Mesendoderm (in vitro differentiated cells): ENCODE results near the gene FMO2.
A peak's percentile ranks its signal among the peaks of the same experiment; 100 is the strongest.

Experiments
- DNase-seq: peaks from one replicate; pipeline ENCODE4 v3.0.0; 2013
- H2AK5ac ChIP-seq: 2 replicates; pipeline ENCODE4 v1.6.1; 2013; ENCODE audit warnings: low read length, inconsistent platforms
- H2BK120ac ChIP-seq: 2 replicates; pipeline ENCODE4 v1.6.1; 2013; ENCODE audit warnings: low read depth, mild to moderate bottlenecking, low read length, moderate library complexity, mixed read lengths
- H2BK15ac ChIP-seq: replicated peaks from 2 replicates; pipeline ENCODE4 v1.6.1; 2013; ENCODE audit warnings: low read depth, mild to moderate bottlenecking, moderate library complexity
- H2BK5ac ChIP-seq: 2 replicates; pipeline ENCODE4 v1.6.1; 2013; ENCODE audit warnings: low read length, inconsistent platforms
- H3K18ac ChIP-seq: 2 replicates; pipeline ENCODE4 v1.6.1; 2013; ENCODE audit warnings: mild to moderate bottlenecking, low read length, mixed read lengths
- H3K23ac ChIP-seq: one replicate; pipeline ENCODE4 v1.6.1; 2013; ENCODE audit warnings: low read length
- H3K27ac ChIP-seq: 2 replicates; pipeline ENCODE4 v1.5.1; 2013; ENCODE audit warnings: low read depth, mild to moderate bottlenecking, inconsistent platforms, low read length, moderate library complexity
- H3K27me3 ChIP-seq: 2 replicates; pipeline ENCODE4 v1.6.1; 2013; ENCODE audit warnings: low read length, control low read depth, mild to moderate bottlenecking, inconsistent platforms; ENCODE audit not compliant: insufficient read depth, poor library complexity
- H3K36me3 ChIP-seq: 2 replicates; pipeline ENCODE4 v1.6.1; 2013; ENCODE audit warnings: low read length, inconsistent platforms; ENCODE audit not compliant: control insufficient read depth, insufficient read depth
- H3K4ac ChIP-seq: one replicate; pipeline ENCODE4 v1.6.1; 2013; ENCODE audit warnings: low read depth, mild to moderate bottlenecking, low read length, moderate library complexity
- H3K4me1 ChIP-seq: 2 replicates; pipeline ENCODE4 v1.6.1; 2013; ENCODE audit warnings: low read depth, low read length, inconsistent platforms; ENCODE audit not compliant: control insufficient read depth
- H3K4me2 ChIP-seq: 2 replicates; pipeline ENCODE4 v1.6.1; 2013; ENCODE audit warnings: low read length
- H3K4me3 ChIP-seq: 2 replicates; pipeline ENCODE4 v1.5.1; 2013; ENCODE audit warnings: mild to moderate bottlenecking, low read length
- H3K56ac ChIP-seq: one replicate; pipeline ENCODE4 v1.6.1; 2013; ENCODE audit warnings: low read length
- H3K79me1 ChIP-seq: 2 replicates; pipeline ENCODE4 v1.6.1; 2013; ENCODE audit warnings: low read length, inconsistent platforms
- H3K79me2 ChIP-seq: 2 replicates; pipeline ENCODE4 v1.6.1; 2013; ENCODE audit warnings: mild to moderate bottlenecking, low read length; ENCODE audit not compliant: control insufficient read depth, insufficient read depth
- H3K9ac ChIP-seq: 2 replicates; pipeline ENCODE4 v1.6.1; 2013; ENCODE audit warnings: low read length, inconsistent platforms
- H4K5ac ChIP-seq: one replicate; pipeline ENCODE4 v1.6.1; 2013; ENCODE audit warnings: low read length
- H4K8ac ChIP-seq: one replicate; pipeline ENCODE4 v1.6.1; 2013; ENCODE audit warnings: low read depth, mild to moderate bottlenecking, control low read depth, low read length, moderate library complexity
- WGBS: extraction: QIAGEN DNeasy Blood & Tissue Kit; methylation state at CpG from one replicate; pipeline ENCODE4 v1.1.7; 2013; ENCODE audit warnings: low lambda C conversion rate, missing lambda C conversion rate; ENCODE audit not compliant: insufficient coverage; ENCODE audit errors: extremely low coverage; 5-methylcytosine and 5-hydroxymethylcytosine counted together

The FMO2 gene

DNA sequence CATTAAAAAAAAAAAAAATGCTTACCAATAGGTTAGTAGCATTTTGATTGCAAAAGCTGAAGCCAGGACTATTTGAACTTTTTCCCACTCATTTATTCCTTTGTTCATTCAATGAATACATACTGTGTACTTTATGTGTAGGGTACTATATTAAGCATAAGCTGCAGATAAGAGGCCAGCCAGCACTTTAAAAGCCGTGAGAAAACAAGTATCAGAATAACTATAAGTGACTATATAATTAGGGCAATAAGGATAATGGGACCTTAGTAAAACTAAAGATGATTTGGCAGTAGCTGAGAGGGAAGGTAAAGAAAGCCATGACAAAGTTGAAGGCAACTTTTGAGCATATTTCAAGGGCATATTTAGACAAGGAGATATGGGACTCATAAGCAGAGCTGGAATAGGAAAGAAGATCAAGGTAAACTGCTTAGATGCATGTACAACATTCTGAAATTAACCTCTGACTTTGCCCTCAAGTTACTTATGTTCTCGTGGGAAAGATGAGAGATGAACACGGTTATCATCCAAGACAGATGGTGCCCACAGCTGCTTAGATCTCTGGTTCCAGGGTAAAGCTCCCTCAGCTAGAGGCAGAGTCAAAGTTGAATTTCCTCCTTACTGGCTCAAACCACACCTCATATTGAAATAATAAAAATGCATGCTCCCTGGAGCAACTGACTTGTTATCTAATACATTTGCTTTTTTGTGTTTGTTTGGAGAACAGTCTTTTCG, 44.0 kb upstream of the FMO2 start:
- H3K27ac ChIP-seq = no peak overlapping the region
- H4K8ac ChIP-seq = no peak overlapping the region
- H3K18ac ChIP-seq = no peak overlapping the region
- H3K56ac ChIP-seq = no peak overlapping the region
- H3K36me3 ChIP-seq = no peaks in the 10 kb centered on the region
- H3K4me2 ChIP-seq = no peak overlapping the region
- no peak overlapping the region for H3K23ac ChIP-seq
- H4K5ac ChIP-seq = no peak overlapping the region
- no CpG with 5 or more reads among the region's 4 CpGs for WGBS
- H3K4me3 ChIP-seq = no peak overlapping the region
- no peak overlapping the region for H2AK5ac ChIP-seq
- H3K4me1 ChIP-seq = no peaks in the 10 kb centered on the region
- no peaks in the 10 kb centered on the region for H3K79me2 ChIP-seq
- DNase-seq = no peak
- no peak overlapping the region for H2BK15ac ChIP-seq
- no peaks in the 10 kb centered on the region for H3K27me3 ChIP-seq
- H2BK120ac ChIP-seq = no peak overlapping the region
- no peaks in the 10 kb centered on the region for H3K79me1 ChIP-seq
- no peak overlapping the region for H3K4ac ChIP-seq
- H3K9ac ChIP-seq = no peak overlapping the region
- H2BK5ac ChIP-seq = no peak overlapping the region

DNA sequence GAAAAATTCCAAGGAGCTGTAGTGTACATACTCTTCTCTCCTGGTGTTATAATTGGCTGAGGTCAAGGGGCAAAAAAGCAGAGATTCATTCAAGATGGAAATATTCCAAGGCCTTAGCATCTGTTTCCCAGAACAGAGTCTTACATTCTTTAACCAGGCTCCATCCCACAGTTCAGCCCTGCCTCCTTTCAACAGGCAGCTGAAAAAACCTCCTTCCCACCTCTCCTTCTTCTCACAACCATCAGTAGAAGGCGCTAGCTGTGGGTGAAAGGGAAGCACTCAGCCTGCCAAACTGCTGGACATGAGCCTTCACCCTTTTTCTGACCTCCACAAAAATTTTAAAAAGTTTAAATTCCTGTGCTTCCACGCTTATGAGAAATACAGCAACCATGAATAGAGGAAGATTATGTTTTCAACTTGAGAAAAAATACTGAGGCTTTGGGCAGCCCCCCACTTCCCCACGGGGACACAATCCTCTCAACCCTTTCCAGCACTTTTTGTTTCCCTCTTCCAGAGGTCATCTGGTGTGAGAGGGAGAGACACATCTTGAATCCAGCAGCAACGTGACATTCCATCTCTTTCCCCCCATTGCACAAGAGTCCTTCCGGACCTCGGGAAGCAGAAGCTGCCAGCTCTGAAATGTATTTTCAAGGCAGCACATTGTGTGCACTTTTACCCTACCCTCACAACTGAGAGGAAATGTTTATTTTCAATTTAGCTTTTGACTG, 43.2 kb upstream of the FMO2 start:
- Histone ChIP-seq H3K79me2 (no peaks in the 10 kb centered on the region), H2BK120ac (no peak overlapping the region), H3K27ac (no peak overlapping the region), H4K8ac (no peak overlapping the region), H2AK5ac (no peak overlapping the region), H2BK15ac (no peak overlapping the region), H3K18ac (no peak overlapping the region), H4K5ac (no peak overlapping the region), H3K79me1 (no peaks in the 10 kb centered on the region), H3K9ac (no peak overlapping the region), H3K4ac (no peak overlapping the region), H3K36me3 (no peaks in the 10 kb centered on the region), H3K4me3 (no peak overlapping the region), H3K4me1 (no peaks in the 10 kb centered on the region), H3K23ac (no peak overlapping the region), H3K4me2 (no peak overlapping the region), H2BK5ac (no peak overlapping the region), H3K56ac (no peak overlapping the region), H3K27me3 (no peaks in the 10 kb centered on the region)
- WGBS = no CpG with 5 or more reads among the region's 6 CpGs
- peak; percentile 43 for DNase-seq

DNA sequence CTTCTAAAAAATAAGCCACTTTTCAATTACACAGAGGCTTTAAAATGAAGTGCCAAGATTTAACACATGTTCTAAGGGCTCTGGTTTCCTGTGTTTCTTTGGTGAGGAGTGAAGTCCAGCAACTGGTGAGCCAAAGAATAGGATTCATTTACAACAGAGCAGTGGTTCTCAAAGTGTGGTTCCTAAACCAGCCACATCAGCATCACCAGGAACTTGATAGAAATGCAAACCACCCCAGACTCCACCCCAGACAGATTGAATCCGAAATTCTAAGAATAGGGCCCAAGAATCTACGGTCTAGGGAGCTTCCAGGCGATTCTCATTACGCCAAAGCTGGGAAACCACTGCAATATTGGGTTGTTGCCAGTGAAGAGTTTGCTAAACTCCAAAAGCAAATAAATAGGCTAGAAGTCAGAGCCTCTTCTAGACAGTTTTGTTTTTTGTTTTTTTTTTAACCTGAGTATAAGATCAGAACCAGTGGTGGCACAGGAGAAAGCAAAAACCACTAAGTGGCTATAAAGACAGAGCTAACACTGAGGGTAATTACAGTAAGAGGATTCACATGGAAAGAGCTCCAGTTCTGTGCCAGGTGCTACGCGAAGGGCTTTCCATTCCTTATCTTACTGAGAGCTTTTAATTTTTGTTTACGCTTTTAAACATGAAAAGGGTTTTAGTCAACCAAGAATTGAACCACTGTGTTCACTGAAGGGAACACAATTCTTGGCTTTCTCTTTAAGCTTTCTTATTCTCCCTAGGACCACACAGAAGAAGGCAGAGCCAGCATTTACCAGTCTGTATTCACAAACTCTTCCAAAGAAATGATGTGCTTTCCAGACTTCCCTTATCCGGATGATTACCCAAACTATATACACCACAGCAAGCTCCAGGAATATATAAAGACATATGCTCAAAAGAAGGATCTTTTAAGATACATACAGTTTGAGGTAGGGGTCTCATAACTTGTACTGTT, 42.4 kb upstream of the FMO2 start:
- Histone ChIP-seq H3K18ac (no peak overlapping the region), H3K56ac (no peak overlapping the region), H3K23ac (no peak overlapping the region), H2BK120ac (no peak overlapping the region), H3K27ac (no peak overlapping the region), H4K8ac (no peak overlapping the region), H3K79me2 (no peaks in the 10 kb centered on the region), H2AK5ac (no peak overlapping the region), H3K79me1 (no peaks in the 10 kb centered on the region), H3K4me3 (no peak overlapping the region), H3K4me2 (no peak overlapping the region), H2BK15ac (no peak overlapping the region), H3K27me3 (no peaks in the 10 kb centered on the region), H3K9ac (no peak overlapping the region), H3K36me3 (no peaks in the 10 kb centered on the region), H3K4ac (no peak overlapping the region), H4K5ac (no peak overlapping the region), H2BK5ac (no peak overlapping the region), H3K4me1 (no peaks in the 10 kb centered on the region)
- WGBS = no CpG with 5 or more reads among the region's 8 CpGs
- no peak for DNase-seq

DNA sequence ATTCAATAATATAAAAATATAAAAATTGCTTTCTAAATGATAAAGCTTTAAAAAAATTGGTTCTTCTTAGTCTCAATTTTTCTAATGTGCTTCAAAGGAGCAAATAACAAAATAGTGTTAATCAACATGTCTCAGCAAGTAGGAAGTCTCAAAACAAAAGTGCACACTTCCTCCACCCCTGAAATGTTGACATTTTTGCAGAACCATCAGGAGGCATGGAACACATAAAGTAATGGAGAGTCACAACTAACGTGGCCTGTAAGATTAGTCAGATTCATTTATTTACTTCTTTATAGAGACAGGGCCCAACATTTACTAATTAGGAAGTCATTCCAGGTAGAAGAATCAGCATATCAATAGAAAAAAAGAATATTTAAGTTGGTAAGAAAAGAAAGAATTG, 34.9 kb upstream of the FMO2 start:
- Histone ChIP-seq H3K4me2 (no peak overlapping the region), H3K4me1 (no peaks in the 10 kb centered on the region), H4K8ac (no peak overlapping the region), H2BK15ac (no peak overlapping the region), H2BK5ac (no peak overlapping the region), H3K4ac (no peak overlapping the region), H3K23ac (no peak overlapping the region), H4K5ac (no peak overlapping the region), H3K9ac (no peak overlapping the region), H2BK120ac (no peak overlapping the region), H3K27ac (no peak overlapping the region), H3K36me3 (no peaks in the 10 kb centered on the region), H3K18ac (no peak overlapping the region), H3K79me2 (no peaks in the 10 kb centered on the region), H3K79me1 (no peaks in the 10 kb centered on the region), H3K56ac (no peak overlapping the region), H3K4me3 (no peak overlapping the region), H2AK5ac (no peak overlapping the region), H3K27me3 (no peaks in the 10 kb centered on the region)
- no peak for DNase-seq
- no CpG with 5 or more reads among the region's 1 CpG for WGBS

DNA sequence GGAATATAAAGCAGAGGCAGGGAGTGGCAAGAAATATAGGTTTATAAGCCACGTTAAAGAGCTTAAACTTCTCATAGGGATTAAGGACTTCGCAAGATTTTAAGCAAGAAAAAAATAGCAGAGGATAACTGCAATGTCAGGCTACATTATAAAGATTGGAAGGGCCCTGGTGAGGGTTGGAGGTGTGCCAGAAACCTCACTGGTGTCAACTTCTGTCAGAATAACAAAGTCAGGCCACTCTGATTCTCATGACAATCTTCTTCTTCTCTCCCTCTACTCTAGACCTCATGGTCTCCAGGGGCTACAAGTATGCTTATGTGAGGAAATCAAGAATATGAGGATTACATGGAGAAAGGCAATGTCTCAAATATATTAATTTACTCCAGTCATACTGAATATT, 32.6 kb upstream of the FMO2 start:
- Histone ChIP-seq H3K36me3 (no peaks in the 10 kb centered on the region), H3K4me1 (no peaks in the 10 kb centered on the region), H3K4ac (no peak overlapping the region), H3K27me3 (no peaks in the 10 kb centered on the region), H2BK15ac (no peak overlapping the region), H3K27ac (no peak overlapping the region), H3K4me2 (no peak overlapping the region), H3K9ac (no peak overlapping the region), H4K5ac (no peak overlapping the region), H3K79me1 (no peaks in the 10 kb centered on the region), H3K18ac (no peak overlapping the region), H3K56ac (no peak overlapping the region), H3K23ac (no peak overlapping the region), H2BK120ac (no peak overlapping the region), H2BK5ac (no peak overlapping the region), H3K4me3 (no peak overlapping the region), H3K79me2 (no peaks in the 10 kb centered on the region), H2AK5ac (no peak overlapping the region), H4K8ac (no peak overlapping the region)
- WGBS = no CpG with 5 or more reads among the region's 2 CpGs
- DNase-seq = no peak
